HUDEP-2 (cell line): ENCODE measurements around the gene MRTFA.

Experiments used
- DNase-seq, 76 experiments: peaks; one replicate each; lab custom pipeline; 2025; ENCODE audit not compliant: unreplicated experiment in 76 of 76; lab: John Stamatoyannopoulos, UW

Gene MRTFA

DNA sequence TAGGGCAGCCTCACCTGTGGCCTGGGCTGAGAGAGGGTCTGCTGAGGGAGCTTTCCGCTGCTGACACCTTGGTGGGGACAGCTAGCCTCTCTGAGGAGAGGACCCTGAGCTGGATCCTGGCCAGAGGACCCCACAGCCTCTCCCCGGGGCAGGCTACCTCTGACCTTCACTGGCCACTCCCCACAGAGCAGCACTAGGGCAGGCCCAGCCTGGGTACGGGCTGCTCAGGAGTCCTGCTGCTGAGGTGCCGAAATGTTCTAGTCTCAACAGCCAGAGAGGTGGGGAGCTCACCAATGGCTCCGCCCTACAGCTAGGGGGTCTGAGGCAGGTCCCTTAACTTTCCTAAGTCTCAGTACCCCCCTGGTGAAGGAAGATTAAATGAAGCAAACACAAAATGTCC, 218.6 kb downstream of the MRTFA start:
- DNase-seq = no peak

DNA sequence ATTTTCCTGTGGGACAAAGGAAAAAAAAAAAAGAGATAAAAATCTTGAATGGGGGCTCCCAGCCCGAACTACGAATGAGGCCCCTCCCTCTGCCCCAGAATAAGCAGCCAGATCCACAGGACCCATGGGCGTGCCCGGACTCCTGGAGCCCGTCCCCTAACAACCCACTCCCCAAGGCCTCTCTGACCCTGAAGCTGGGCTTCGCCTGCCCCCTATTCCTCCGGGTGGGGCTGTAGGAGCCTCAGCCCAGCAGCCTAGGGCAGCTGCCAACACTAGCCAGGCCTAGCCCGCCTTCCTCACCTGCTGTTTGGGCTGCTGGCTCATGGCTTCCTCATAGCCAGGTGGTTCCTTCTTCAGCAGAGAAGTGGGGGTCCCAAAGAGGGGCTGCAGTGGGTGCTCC, 219.5 kb downstream of the MRTFA start:
- DNase-seq = no peak

DNA sequence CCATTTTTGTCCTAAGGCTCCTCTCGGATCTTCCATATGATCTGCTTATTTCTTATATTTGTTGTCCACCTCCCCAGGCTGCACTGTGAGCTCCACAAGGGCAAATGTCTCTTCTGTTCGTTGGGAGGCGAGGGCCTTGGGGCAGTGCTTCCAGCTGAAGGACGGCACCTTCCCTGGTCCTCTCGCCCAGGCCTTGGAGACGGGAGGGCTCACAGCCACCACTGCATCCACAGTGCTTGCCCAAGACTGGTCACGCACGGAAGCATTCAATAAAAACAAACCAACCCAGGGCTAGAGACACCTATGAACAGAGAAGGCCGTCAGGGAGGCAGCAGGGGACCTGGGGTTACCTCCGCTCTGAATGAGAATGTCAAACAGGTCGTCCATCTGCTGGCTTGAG, 219.9 kb downstream of the MRTFA start:
- no peak for DNase-seq

DNA sequence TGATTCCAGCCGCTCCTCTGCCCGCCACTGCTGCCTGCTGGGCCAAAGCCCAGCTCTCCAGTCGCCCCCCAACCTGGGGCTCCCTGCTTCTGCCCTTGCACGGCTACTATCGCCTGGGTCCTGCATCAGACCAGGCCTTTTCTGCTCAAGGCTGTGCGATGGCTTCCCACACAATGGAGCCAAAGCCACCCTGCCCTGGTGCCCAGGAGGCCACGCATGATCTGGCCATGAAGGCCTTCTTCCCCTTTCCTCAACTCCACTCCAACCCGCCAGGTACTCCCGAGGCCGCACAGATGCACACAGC, 220.3 kb downstream of the MRTFA start:
- DNase-seq = no peak

DNA sequence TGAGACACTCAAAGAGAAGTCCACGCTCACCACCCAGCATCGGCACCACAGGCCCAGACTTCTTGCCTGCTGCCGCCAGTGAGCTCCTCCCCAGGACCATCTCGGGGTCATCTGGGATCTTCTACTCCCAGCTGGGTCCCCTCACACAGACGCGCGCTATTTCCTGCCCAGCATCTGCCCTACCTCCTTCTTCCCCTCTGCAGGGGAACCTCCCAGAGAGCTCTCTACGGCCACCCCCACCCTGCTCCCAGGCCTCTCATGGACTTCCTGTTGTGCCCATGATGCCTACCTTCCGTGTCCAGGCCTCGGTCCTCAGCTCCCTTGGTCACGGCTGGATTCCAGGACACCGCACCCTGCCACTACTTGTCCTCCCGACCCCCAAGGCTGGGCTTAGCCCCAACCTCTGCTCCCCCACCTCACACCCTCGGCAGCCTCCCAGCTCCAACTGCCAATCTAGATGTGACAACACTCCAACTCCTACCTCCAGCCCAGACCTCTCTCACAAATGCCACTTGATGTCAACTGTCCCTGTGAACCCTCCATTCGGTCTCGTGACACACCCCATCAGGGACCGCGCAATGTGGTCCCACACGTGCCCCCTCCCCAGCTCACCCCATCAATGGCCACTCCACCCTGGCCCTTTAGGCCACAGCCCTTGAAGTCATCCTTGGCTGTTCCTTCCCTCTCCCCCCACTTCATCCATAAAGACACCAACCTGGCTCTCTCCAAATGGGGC, 220.8 kb downstream of the MRTFA start:
- peak in 1 of 76 experiments; percentile 2 for DNase-seq

DNA sequence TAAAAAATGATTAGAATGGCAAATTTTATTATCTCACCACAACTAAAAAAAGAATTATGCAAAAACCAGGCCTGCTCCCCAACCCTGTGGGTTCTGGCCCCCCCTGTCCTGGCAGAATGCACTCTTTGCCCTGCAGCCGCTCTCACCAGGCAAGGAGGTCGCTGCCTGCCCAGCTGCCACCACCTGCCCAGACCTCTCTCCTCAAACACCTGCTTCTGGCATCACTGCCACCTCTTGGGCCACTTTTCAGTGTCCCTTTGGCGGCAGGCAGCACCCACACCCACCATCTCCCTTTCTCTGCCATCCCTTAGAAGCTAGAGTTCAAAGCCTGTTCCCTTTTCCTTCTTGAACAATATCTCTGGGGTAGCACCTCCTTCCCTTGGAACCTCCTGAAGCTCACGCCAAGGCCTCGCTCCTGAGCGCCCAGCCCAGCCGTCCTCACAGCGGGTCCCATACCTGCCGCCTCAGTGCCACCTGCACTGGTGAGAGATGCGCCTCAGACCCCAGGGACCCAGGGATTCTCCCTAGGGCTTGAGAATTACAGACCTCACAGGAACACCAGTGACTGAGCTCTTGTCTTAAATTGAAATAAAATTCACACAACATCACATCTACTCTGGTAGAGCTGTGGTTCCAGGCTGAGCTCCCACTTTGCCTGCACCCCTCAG, 221.5 kb downstream of the MRTFA start:
- no peak for DNase-seq

DNA sequence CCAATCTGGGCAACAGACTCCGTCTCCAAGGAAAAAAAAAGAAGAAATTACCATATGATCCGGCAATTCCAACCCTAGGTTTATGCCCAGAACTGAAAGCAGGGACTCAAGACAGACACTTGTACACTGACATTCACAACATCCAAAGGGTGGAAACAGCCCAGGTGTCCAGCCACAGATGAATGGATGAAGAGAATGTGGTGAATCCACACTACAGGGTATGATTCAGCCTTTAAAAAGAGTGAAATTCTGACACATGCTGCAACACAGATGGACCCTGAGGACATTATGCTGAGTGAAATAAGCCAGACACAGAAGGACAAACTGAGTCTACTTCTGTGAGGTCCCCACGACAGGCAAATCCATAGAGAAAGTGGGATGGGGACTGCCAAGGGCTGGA, 222.2 kb downstream of the MRTFA start:
- DNase-seq = no peak

DNA sequence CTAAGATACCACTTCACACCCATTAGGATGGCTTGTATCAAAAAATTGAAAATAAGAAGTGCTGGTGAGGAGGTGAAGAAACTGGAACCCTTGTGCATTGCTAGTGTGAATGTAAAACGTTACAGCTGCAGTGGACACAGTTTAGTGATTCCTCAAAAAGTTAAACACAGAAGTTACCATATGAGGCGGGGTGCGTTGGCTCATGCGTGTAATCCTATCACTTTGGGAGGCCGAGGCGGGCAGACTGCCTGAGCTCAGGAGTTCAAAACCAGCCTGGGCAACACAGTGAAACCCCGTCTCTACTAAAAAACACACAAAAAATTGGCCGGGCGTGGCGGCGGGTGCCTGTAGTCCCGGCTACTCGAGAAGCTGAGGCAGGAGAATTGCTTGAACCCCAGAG, 222.6 kb downstream of the MRTFA start:
- DNase-seq = no peak

DNA sequence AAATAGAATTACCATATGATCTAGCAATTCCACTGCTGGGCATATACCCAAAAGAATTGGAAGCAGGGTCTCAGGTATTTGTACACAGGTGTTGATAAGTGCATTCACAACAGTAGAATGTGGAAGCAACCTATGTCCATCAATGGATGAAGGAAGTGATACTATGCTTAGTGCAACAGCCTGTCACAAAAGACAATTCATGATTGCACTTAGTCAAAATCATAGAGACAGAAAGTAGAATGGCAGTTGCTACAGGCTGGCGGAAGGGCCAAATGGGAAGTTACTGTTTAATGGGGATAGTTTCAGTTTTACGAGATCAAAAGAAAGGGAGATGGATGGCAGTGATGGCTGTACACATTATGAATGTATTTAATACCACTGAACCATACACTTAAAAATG, 224.1 kb downstream of the MRTFA start:
- DNase-seq = no peak

DNA sequence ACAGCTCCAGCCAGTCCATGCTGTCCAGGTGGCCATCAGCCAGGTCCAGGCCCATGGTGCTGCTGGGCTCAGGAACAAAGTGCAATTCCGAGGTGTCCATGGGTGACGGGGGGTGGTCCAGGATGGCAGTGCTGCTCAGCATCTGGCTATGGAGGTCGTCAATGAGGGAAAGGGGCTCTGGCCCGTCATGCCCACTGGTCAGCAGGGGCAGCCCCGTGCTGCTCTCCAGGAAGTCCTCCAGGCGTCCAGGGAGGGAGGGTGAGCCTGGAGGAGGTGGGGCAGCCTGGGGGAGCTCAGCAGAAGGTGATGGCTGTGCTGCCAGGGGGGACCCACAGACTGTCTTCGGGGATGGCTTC, 225.0 kb downstream of the MRTFA start:
- DNase-seq = no peak

DNA sequence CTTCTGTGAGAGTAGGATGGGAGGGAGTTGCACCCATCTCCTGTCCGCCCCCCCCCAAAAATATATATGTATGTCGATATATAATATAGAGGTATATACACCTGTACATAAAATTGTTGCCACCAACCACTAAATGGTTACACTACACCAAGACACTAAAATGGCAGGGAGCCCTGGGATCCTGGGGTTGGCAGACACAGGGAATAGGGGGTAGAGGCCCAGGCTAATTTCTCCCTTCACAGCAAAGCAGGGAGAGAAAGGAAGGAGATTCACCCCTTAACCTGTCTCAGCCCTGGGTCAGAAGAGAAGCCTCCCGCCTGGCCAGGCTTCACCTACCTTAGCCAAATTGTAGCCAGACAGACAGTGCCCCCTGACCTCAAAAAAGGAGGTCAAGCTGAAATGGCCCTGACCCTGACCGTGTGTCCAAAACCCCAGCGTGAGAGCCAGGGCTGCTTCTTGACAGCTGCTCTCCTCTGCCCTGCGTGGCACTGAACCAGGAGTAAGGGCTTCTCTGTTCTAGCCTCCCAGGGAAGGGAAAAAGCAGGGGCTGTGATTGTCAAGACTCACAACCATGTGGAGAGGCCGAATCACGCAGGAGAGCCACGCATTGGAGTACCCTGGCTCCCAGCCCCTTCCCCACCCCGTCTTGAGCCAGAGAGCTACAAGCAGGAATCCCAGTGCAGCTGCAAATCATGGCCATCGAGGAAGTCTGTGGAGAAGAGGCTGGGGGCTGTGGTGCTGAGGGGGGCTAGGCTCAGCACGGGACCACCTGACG, 225.6 kb downstream of the MRTFA start:
- DNase-seq = no peak

DNA sequence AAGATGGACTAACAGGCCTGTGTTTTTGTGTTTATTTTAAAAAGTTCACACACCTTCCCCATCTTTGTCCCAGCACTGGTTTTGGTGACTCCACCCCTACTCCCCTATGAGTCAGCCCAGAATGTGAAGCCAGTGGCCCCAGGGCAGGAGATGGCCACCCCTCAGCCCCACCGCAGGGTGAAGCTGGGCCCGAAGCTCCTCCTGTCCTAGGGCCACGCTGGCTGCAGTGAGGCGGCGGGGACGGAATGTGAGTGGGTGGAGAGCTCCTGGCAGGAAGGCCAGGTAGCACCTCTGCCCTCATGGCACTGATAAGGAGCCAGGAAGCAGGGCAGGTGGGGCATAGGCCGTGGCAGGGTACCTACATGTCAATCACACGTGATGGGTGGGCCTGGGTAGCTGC, 226.2 kb downstream of the MRTFA start:
- no peak for DNase-seq

DNA sequence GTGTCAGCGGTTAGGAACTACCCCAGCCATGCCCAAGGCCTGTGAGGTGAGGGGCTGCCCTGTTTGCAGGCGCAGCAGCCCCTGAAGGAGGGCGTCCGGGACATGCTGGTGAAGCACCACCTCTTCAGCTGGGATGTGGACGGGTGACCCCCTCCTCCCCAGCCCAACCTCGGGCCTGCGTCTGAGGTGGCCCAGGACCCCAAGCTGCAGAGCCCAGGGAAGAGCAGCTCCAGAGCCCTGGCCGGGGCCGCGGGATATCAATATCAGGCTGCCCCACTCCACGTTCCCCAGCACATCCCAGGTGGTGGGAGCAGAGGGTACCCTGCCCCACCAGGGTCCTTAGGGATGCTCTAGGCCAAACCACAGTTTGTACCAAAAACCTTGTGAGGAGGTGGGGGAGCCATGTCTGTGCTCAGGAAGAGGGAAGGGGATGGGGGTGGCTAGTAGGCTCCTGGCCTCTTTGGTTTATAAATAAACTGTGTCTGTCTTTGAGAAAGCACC, 226.9 kb downstream of the MRTFA start:
- no peak for DNase-seq

DNA sequence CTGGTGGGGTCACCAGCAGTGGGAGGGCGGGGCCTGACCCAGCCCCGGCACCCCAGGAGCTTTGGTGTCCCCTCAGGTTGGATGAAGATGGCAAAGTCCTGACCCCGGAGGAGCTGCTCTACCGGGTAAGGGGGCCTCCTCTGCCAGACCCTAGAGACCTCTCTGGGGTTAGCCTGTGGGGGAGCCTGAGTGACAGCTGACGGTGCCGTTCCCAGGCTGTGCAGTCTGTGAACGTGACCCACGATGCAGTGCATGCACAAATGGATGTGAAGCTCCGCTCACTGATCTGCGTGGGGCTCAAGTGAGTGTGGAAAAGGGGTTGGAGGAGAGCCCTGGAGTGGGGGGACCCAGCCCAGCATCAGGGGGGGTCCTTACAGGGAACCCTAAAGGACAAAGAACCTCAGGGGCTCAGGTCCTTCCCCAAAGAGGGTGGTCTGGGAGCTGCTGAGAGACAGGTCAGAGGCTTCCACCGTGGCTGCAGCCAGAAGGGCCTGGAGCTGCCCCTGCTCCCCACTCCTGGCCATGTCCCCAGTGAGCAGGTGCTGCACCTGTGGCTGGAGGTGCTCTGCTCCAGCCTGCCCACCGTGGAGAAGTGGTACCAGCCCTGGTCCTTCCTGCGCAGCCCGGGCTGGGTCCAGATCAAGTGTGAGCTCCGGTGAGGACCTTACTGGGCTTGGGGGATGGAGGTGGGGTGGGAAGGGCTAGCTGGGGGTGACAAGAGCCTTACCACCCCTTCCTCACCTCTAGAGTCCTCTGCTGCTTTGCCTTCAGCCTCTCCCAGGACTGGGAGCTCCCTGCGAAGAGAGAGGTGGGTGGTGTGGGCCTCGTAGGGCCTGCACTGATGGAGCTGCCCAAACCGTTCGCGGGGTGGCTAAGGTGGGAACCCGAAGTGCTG, 227.6 kb downstream of the MRTFA start:
- no peak for DNase-seq

DNA sequence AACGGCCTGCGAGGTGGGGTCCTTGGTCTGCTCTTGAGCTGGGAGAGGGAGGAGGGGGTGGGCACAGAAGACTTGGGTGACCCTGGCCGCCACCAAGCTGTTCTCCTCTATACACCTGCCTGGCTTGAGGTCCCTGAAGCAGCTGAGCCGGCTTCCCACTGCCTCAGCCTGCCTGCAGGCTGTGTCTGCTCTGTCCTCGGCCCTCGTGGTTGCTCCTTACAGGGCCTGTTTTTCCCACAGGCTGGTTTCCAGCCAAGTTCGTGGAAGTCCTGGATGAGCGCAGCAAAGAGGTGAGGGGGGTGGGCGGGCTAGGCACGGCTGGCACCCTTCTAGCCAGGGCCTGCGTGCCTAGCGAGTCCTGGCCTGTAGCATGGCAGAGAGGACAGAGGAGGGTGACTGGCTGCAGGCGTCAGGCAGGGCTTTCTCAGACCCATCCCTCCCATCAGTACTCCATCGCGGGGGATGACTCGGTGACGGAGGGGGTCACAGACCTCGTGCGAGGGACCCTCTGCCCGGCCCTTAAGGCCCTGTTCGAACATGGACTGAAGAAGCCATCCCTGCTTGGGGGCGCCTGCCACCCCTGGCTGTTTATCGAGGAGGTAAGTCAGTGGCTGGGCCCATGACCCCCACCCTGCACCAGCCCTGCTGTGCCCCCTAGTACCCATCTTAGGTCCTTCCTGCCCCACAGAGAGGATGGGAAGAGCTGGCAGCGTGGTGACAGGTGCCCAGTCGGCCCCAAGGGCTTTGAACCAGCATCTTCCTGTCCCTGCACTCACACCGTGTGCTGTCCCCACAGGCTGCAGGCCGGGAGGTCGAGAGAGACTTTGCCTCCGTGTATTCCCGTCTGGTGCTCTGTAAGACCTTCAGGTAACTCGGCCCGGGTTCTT, 228.4 kb downstream of the MRTFA start:
- DNase-seq = no peak

DNA sequence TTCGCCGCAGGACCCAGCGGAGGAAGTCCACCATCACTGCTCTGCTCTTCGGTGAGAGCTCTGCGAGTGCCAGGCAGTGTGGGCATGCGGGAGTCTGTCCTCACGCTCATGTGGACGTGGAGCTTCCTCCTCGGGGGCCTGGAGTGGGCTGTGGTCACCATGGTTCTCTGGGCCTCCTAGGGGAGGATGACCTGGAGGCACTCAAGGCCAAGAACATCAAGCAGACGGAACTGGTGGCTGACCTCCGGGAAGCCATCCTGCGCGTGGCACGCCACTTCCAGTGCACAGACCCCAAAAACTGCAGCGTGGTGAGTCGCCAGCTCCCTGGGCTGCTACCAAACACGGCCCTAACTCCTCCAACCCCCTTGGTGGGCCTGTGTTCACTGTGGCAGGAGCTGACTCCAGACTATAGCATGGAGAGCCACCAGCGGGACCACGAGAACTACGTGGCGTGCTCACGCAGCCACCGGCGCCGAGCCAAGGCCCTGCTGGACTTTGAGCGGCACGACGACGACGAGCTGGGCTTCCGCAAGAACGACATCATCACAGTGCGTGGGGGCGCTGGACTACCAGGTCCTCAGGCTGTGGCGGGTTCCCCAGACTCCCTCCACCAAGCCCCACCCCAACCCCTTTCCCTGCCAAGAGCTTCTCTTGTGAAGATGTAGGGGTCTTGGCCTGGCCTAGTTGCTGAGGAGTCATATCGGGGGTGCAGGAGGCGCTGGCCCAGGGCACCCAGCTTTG, 229.3 kb downstream of the MRTFA start:
- no peak for DNase-seq

DNA sequence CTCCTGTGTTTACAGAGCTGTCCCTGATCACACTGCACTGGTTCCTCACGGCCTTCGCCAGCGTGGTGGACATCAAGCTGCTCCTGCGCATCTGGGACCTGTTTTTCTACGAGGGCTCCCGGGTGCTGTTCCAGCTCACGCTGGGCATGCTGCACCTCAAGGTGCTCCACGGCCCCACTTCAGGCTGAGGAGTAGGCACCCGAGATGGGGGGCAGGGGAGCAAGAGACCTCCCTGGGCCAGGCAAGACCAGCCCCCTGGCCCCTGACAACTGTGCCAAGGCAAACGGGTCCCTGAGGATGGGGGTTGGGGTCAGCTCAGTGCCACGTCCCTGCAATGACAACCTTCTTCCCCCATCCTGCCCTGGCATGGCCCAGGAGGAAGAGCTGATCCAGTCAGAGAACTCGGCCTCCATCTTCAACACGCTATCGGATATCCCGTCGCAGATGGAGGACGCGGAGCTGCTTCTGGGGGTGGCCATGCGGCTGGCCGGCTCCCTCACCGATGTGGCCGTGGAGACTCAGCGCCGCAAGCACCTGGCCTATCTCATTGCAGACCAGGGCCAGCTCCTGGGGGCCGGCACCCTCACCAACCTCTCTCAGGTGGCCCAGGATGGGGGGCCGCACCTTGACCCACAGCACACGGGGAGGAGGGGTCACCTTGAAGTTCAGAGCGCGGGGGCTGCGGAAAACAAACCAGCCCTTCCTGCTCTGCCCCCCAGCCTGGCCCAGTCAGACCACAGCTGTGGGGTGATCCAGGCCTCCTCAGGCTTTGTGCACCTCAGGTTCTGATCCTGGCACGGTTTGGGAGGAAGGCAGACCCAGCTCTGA, 230.2 kb downstream of the MRTFA start:
- no peak for DNase-seq
